D721Med (cell line): ENCODE results near the gene ARHGEF10L.

Source experiments
- DNase-seq: peaks from one replicate; pipeline ENCODE4 v3.0.0; 2011; ENCODE audit warnings: low spot score; ENCODE audit not compliant: insufficient read length
- FAIRE-seq: peaks from 2 replicates; lab custom pipeline; 2011; peaks lifted over from hg19 to GRCh38; lab: Jason Lieb, UNC
- CTCF ChIP-seq: IDR thresholded peaks from 2 replicates; pipeline ENCODE4 v1.5.1; 2012; ENCODE audit warnings: mild to moderate bottlenecking, control low read depth; ENCODE audit not compliant: insufficient read depth; ENCODE audit errors: missing control alignments

The ARHGEF10L gene

GRCh38 chr1:17533201-17533600, 6.3 kb upstream of the ARHGEF10L start:
- no peak for TF ChIP-seq CTCF
- DNase-seq: no peak
- FAIRE-seq: no peak

- no peak for TF ChIP-seq CTCF
- DNase-seq (no peak), FAIRE-seq (no peak)
Observed at GRCh38 chr1:17535300-17535936, 4.1 kb upstream of the ARHGEF10L start.

GRCh38 chr1:17538010-17538409, 1.5 kb upstream of the ARHGEF10L start:
- no peak for TF ChIP-seq CTCF
- DNase-seq (no peak), FAIRE-seq (no peak)

- DNase-seq: no peak
- TF ChIP-seq CTCF: no peak
- FAIRE-seq: no peak
Observed at GRCh38 chr1:17538428-17539117, 925 bp upstream of the ARHGEF10L start.

GRCh38 chr1:17539118-17539476, 401 bp upstream of the ARHGEF10L start:
- no peak for TF ChIP-seq CTCF
- no peak for DNase-seq
- FAIRE-seq: no peak

GRCh38 chr1:17540255-17541001, 930 bp downstream of the ARHGEF10L start:
- FAIRE-seq (no peak), DNase-seq (no peak)
- TF ChIP-seq CTCF: no peak
